DND-41 (cell line): ENCODE measurements around the gene ATF7IP.

ENCODE experiments used
- CTCF ChIP-seq: IDR thresholded peaks from 2 replicates; pipeline ENCODE4 v1.5.1; 2012; ENCODE audit warnings: borderline replicate concordance, low read length, moderate library complexity, mild to moderate bottlenecking; ENCODE audit not compliant: poor library complexity, severe bottlenecking; ENCODE audit errors: extremely low read depth
- EZH2 ChIP-seq: IDR thresholded peaks from 3 replicates; pipeline ENCODE4 v1.6.1; 2012; ENCODE audit warnings: borderline replicate concordance, low read depth, mild to moderate bottlenecking, moderate library complexity, low read length, inconsistent platforms; ENCODE audit not compliant: severe bottlenecking

- no peak for TF ChIP-seq CTCF
- no peak for TF ChIP-seq EZH2
These were observed 39.7 kb upstream of the ATF7IP start for GRCh38 chr12:14325716-14326343.
